ENCODE measurements around the gene OR4D9.
"Not testable (repeated sequence)": the region's sequence is repeated elsewhere in the genome, so short reads cannot be mapped to it uniquely, and the experiment has no call there.

Gene OR4D9

GRCh38 chr11:59532620-59533019 is 21.3 kb downstream of the OR4D9 start:
- no peak for TF ChIP-seq MYC (IDR thresholded peaks at IDR 0.05; ENCODE audit: low read depth, low read length)
- no peak for TF ChIP-seq CTCF (IDR thresholded peaks at IDR 0.05; ENCODE audit: low read depth, low read length)
- TF ChIP-seq, protein P1, sequence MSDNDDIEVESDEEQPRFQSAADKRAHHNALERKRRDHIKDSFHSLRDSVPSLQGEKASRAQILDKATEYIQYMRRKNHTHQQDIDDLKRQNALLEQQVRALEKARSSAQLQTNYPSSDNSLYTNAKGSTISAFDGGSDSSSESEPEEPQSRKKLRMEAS (IDR thresholded peaks at IDR 0.05; ENCODE audit: low read depth, low read length): no peak
- TF ChIP-seq POLR2A (IDR thresholded peaks at IDR 0.05; ENCODE audit: extremely low read depth, insufficient read length): no peak
- DNase-seq (ENCODE audit: low read depth): no peak
- no peak overlapping the region for H3K4me3 ChIP-seq (ENCODE audit: low read depth, low read length)

- no peak overlapping the region for H3K4me3 ChIP-seq (ENCODE audit: low read depth, low read length)
- TF ChIP-seq, protein P1 (IDR thresholded peaks at IDR 0.05; ENCODE audit: low read depth, low read length): no peak
- TF ChIP-seq CTCF (IDR thresholded peaks at IDR 0.05; ENCODE audit: low read depth, low read length) (no peak), POLR2A (IDR thresholded peaks at IDR 0.05; ENCODE audit: extremely low read depth, insufficient read length) (no peak), MYC (IDR thresholded peaks at IDR 0.05; ENCODE audit: low read depth, low read length) (no peak)
- DNase-seq (ENCODE audit: low read depth): no peak
Observed at GRCh38 chr11:59534676-59535075, 23.3 kb downstream of the OR4D9 start.

GRCh38 chr11:59542142-59542810 is 30.9 kb downstream of the OR4D9 start:
- H3K4me3 ChIP-seq (ENCODE audit: low read depth, low read length): no peak overlapping the region
- no peak for TF ChIP-seq CTCF (IDR thresholded peaks at IDR 0.05; ENCODE audit: low read depth, low read length)
- TF ChIP-seq, protein P1 (IDR thresholded peaks at IDR 0.05; ENCODE audit: low read depth, low read length): no peak
- TF ChIP-seq POLR2A (IDR thresholded peaks at IDR 0.05; ENCODE audit: extremely low read depth, insufficient read length): no peak
- no peak for TF ChIP-seq MYC (IDR thresholded peaks at IDR 0.05; ENCODE audit: low read depth, low read length)
- DNase-seq (ENCODE audit: low read depth): no peak

DNA sequence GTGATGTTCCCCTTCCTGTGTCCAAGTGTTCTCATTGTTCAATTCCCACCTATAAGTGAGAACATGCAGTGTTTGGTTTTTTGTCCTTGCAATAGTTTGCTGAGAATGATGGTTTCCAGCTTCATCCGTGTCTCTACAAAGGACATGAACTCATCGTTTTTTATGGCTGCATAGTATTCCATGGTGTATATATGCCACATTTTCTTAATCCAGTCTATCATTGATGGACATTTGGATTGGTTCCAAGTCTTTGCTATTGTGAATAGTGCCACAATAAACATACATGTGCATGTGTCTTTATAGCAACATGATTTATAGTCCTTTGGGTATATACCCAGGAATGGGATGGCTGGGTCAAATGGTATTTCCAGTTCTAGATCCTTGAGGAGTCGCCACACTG is 32.4 kb downstream of the OR4D9 start:
- DNase-seq (ENCODE audit: low read depth); H3K4me3 ChIP-seq (ENCODE audit: low read depth, low read length): not testable (repeated sequence)

DNA sequence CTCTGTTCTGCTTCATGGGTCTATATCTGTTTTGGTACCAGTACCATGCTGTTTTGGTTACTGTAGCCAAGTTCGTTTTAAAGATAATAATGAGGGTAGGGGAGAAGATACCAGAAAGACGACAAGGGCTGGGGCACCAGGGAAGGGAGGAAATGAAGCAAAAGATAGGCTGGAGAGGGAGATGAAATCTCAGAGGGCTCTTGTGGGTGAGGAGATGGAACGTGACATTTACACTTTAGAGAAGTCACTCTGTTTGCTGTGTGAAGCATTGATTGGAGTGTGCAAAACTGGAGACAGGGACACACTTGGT is 33.5 kb downstream of the OR4D9 start:
- no peak for DNase-seq (ENCODE audit: low read depth)
- TF ChIP-seq CTCF (IDR thresholded peaks at IDR 0.05; ENCODE audit: low read depth, low read length) (no peak), POLR2A (IDR thresholded peaks at IDR 0.05; ENCODE audit: extremely low read depth, insufficient read length) (no peak), MYC (IDR thresholded peaks at IDR 0.05; ENCODE audit: low read depth, low read length) (no peak)
- TF ChIP-seq, protein P1 (IDR thresholded peaks at IDR 0.05; ENCODE audit: low read depth, low read length): no peak
- H3K4me3 ChIP-seq (ENCODE audit: low read depth, low read length): peak overlapping the region; percentile 72

DNA sequence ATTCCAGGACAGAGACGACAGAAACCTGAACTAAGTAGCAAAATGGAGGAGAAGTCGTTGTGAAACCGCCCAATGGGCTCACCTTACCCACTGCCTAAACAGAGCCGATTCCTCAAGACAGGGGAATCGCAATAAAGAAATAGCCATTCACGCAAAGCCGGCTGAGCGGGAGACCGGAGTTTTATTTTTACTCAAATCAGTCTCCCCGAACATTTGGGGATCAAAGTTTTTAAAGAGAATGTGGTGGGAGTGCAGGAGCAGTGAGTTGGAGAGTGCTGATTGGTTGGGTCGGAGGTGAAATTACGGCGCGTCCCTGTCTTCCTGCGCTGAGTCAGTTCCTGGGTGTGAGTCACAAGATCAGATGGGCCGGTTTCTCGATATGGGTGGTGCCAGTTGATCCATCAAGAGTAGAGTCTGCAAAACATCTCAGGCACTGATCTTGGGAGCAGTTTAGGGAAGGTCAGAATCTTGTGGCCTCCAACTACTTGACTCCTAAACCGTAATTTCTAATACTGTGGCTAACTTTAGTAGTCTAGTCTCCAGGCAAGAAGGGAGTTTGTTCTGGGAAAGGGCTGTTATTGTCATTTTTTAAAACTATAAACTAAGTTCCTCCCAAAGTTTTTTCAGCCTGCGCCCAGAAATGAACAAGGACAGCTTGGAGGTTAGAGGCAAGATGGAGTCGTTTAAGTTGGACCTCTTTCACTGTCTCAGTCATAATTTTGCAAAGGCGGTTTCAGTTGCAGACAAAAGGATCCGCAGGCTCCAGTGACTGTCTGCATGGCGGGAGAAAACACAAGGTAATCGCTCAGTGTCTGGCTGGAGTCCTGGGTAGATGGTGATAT is 34.1 kb downstream of the OR4D9 start:
- peak; percentile 47 for TF ChIP-seq POLR2A (IDR thresholded peaks at IDR 0.05; ENCODE audit: extremely low read depth, insufficient read length)
- TF ChIP-seq MYC (IDR thresholded peaks at IDR 0.05; ENCODE audit: low read depth, low read length): no peak
- TF ChIP-seq, protein P1 (IDR thresholded peaks at IDR 0.05; ENCODE audit: low read depth, low read length): no peak
- TF ChIP-seq CTCF (IDR thresholded peaks at IDR 0.05; ENCODE audit: low read depth, low read length): no peak
- peak overlapping the region; percentile 72 for H3K4me3 ChIP-seq (ENCODE audit: low read depth, low read length)
- peak; percentile 90 for DNase-seq (ENCODE audit: low read depth)

- H3K4me3 ChIP-seq (ENCODE audit: low read depth, low read length): not testable (repeated sequence)
- peak; percentile 48 for DNase-seq (ENCODE audit: low read depth)
Observed at GRCh38 chr11:59547605-59548308, 36.4 kb downstream of the OR4D9 start.

Measured in NB4 (cell line).